ENCODE measurements around the gene KMT5B.

Gene KMT5B

DNA sequence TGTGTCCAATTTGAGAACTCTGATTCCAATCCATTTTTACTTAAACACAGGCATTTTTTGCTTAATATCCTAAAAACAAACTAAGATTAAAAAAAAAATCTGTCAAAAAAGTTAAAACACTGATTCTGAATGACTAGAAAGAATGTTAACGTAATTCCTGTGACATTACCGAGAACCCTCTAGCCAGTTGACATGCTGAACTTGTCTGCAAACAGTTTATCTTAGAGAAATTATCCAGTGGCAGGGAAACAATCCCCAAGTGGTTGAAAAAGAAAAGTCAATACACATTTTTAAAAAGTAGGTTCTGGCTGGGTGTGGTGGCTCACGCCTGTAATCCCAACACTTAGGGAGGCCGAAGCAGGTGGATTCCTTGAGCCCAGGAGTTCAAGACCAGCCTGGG lies 11.6 kb downstream of the KMT5B start:
- H3K27ac ChIP-seq (ENCODE audit: low read depth, low read length) = no peak overlapping the region
- H3K4me3 ChIP-seq (ENCODE audit: low read depth, low read length) = no peak overlapping the region
- no peaks in the 10 kb centered on the region for H3K27me3 ChIP-seq (ENCODE audit: insufficient read depth, low read length)
- H2AFZ ChIP-seq (ENCODE audit: low read length, unreplicated experiment) = no peak overlapping the region
- H3K79me2 ChIP-seq (ENCODE audit: control insufficient read depth, insufficient read depth, low read length, unreplicated experiment) = peaks cover 87% of the 10 kb centered on the region
- no peaks in the 10 kb centered on the region for H3K36me3 ChIP-seq (ENCODE audit: insufficient read depth, low read length)
- peaks cover 14% of the 10 kb centered on the region for H3K4me1 ChIP-seq (ENCODE audit: control insufficient read depth, insufficient read depth, low read length, unreplicated experiment)

DNA sequence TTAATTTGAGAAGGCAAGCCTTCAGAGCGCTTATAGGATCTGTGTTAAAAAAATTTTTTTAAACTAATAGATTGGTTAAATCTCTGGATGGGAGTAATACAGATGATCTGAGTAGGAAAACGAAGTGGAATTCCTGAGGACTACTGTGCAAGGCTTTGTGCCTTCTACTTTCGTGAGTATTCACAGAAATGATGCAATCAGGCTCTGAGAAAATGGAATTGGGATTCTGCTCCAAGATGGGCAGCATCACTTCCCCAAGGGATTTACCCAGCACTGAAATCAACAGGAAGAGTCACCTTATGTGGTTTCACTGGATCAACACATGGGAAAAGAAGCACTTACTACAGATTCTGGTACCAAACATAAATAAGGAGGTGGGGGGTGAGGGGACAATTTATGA lies 12.5 kb downstream of the KMT5B start:
- Histone ChIP-seq H3K36me3 (ENCODE audit: insufficient read depth, low read length) (no peaks in the 10 kb centered on the region), H3K4me3 (ENCODE audit: low read depth, low read length) (no peak overlapping the region), H3K4me1 (ENCODE audit: control insufficient read depth, insufficient read depth, low read length, unreplicated experiment) (peaks cover 14% of the 10 kb centered on the region), H3K27me3 (ENCODE audit: insufficient read depth, low read length) (no peaks in the 10 kb centered on the region), H3K79me2 (ENCODE audit: control insufficient read depth, insufficient read depth, low read length, unreplicated experiment) (peaks cover 84% of the 10 kb centered on the region), H2AFZ (ENCODE audit: low read length, unreplicated experiment) (no peak overlapping the region), H3K27ac (ENCODE audit: low read depth, low read length) (peak overlapping the region; percentile 21; the same call in 1 of the 2 replicates)

DNA sequence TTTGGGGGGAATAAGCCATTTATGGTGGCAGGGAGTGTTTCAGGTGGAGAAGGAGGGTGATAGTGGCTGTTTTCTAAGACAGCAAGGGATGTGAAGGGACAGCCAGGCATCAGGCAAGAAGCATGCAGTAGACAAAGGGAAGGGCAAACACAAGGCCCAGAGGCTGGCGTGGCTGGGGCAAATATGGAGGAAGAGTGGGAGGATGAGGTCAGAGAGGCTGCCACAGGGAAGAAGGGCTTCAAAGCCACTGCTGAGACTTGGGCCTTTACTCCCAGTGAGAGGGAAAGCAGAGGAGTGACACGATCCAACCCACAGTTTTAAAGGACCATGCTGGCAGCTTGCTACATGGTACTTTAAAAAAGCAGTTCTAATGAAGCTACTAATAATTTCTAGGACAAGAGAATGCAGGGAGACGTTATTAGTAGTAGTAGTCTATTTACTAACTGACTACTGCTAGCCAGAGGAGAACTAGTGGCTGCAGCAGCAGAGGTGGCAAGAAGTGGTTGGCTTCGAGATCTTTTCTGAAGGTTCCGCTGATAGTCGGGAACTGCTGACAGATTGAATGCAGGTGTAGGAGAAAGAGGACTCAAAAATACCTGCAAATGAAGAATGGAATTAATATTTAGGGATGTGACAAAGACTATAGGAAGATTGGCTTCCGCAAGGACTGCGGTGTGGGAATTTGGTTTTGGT lies 13.7 kb downstream of the KMT5B start:
- no peak overlapping the region for H3K27ac ChIP-seq (ENCODE audit: low read depth, low read length)
- H2AFZ ChIP-seq (ENCODE audit: low read length, unreplicated experiment) = no peak overlapping the region
- peaks cover 14% of the 10 kb centered on the region for H3K4me1 ChIP-seq (ENCODE audit: control insufficient read depth, insufficient read depth, low read length, unreplicated experiment)
- H3K4me3 ChIP-seq (ENCODE audit: low read depth, low read length) = no peak overlapping the region
- peaks cover 78% of the 10 kb centered on the region for H3K79me2 ChIP-seq (ENCODE audit: control insufficient read depth, insufficient read depth, low read length, unreplicated experiment)
- H3K27me3 ChIP-seq (ENCODE audit: insufficient read depth, low read length) = no peaks in the 10 kb centered on the region
- H3K36me3 ChIP-seq (ENCODE audit: insufficient read depth, low read length) = no peaks in the 10 kb centered on the region

DNA sequence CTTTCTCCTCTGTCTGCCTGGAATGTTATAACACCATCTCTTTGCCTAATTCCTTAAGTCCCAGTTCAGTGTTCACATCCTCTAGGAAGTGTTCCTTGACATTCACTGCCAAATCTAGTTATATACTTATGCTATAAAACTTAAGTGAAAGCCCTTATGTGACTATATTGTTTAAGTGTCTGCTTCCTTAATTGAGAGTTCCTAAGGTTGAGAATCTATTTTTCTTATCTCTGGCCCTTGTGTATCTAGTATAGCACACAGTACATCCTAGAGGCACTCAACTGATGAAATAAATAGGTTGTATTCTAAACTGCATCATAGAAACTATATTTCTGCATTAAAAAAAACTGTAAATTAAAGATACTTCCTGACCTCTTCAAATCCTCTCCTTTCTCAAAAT lies 16.9 kb downstream of the KMT5B start:
- no peak overlapping the region for H2AFZ ChIP-seq (ENCODE audit: low read length, unreplicated experiment)
- H3K79me2 ChIP-seq (ENCODE audit: control insufficient read depth, insufficient read depth, low read length, unreplicated experiment) = peaks cover 70% of the 10 kb centered on the region
- no peak overlapping the region for H3K27ac ChIP-seq (ENCODE audit: low read depth, low read length)
- H3K27me3 ChIP-seq (ENCODE audit: insufficient read depth, low read length) = no peaks in the 10 kb centered on the region
- peaks cover 14% of the 10 kb centered on the region for H3K4me1 ChIP-seq (ENCODE audit: control insufficient read depth, insufficient read depth, low read length, unreplicated experiment)
- H3K36me3 ChIP-seq (ENCODE audit: insufficient read depth, low read length) = no peaks in the 10 kb centered on the region
- H3K4me3 ChIP-seq (ENCODE audit: low read depth, low read length) = no peak overlapping the region

DNA sequence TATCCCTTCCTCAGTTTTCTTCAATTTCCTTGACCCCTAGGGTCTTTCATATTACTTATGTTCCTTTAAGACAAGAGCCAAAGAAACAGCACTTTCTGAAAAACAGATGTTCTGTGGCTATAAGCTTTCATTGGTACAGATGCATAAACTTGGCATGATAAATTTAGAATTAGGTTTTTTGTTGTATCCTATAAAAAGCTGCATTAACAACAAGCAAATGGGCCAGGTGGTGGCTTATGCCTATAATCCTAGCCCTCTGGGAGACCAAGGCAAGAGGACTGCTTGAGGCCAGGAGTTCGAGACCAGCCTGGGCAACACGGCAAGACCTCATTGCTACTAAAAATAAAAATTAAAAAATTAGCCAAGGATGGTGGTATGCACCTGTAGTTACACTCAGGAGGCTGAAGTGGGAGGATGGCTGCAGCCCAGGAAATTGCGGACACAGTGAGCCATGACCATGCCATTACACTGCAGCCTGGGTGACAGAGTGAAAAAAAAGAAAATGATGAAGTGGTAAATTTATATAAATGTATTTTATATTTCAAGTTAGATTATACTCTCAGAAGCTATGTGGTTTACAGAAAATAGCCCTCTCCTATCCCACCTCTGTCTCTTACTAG lies 18.3 kb downstream of the KMT5B start:
- Histone ChIP-seq H3K27ac (ENCODE audit: low read depth, low read length) (no peak overlapping the region), H3K27me3 (ENCODE audit: insufficient read depth, low read length) (no peaks in the 10 kb centered on the region), H3K4me3 (ENCODE audit: low read depth, low read length) (no peak overlapping the region), H3K36me3 (ENCODE audit: insufficient read depth, low read length) (no peaks in the 10 kb centered on the region), H3K79me2 (ENCODE audit: control insufficient read depth, insufficient read depth, low read length, unreplicated experiment) (peaks cover 61% of the 10 kb centered on the region), H2AFZ (ENCODE audit: low read length, unreplicated experiment) (no peak overlapping the region), H3K4me1 (ENCODE audit: control insufficient read depth, insufficient read depth, low read length, unreplicated experiment) (peaks cover 3% of the 10 kb centered on the region)

DNA sequence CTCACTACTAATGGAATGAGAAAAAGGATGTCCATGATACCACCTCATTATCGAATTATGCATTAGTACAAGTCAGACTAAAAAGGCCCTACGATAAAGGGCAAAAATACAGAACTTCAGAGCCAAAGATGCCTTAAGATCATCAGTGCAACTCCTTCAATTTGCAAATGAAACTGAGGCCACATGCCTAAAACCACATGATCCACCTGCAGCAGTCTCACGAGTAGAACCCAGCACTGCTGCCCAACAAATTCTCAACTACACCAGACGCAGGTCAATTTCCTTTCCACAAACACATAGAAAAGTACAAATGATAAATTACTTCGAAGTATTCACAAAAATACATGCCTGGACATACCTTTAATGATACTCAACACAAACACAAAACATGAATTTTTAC lies 20.1 kb downstream of the KMT5B start:
- no peaks in the 10 kb centered on the region for H3K36me3 ChIP-seq (ENCODE audit: insufficient read depth, low read length)

DNA sequence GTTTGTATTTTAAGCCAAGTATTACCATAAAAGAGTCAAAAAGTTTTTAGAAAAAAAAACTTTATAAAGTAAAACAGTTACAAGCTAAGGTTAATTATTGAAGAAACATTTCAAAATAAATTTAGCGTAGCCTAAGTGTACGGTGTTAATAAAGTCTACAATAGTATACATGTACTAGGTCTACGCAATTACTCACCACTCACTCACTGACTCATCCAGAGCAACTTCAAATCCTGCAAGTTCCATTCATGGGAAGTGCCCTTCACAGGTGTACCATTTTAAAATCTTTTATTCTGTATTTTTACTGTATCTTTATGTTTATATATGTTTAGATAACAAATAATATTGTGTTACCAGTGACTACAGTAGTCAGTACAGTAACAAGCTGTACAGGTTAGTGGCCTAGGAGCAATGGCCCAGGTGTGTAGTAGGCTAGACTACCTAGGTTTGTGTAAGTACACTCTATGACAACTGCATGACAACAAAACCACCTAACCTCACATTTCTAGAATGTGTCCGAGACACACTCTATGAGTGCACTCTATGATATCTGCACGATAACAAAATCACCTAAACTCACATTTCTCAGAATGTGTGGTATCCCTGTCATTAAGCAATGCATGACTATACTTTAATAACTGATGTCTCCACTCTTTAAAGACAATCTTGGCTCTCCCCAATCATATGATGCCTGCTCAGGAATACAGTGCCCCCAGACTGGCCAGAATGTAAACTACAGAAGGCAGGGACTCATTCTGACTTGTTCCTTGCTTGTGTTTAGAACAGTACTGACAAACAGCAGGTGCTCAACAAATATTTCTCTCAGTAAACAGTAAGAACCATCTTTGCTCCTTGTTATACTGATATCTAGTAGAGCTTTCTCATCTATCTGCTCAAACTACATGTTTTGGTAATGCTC lies 21.2 kb downstream of the KMT5B start:
- Histone ChIP-seq H2AFZ (ENCODE audit: low read length, unreplicated experiment) (no peak overlapping the region), H3K36me3 (ENCODE audit: insufficient read depth, low read length) (peaks cover 5% of the 10 kb centered on the region; the same call in 1 of the 2 replicates), H3K4me1 (ENCODE audit: control insufficient read depth, insufficient read depth, low read length, unreplicated experiment) (peaks cover 3% of the 10 kb centered on the region), H3K79me2 (ENCODE audit: control insufficient read depth, insufficient read depth, low read length, unreplicated experiment) (peaks cover 41% of the 10 kb centered on the region), H3K4me3 (ENCODE audit: low read depth, low read length) (no peak overlapping the region), H3K27ac (ENCODE audit: low read depth, low read length) (no peak overlapping the region), H3K27me3 (ENCODE audit: insufficient read depth, low read length) (no peaks in the 10 kb centered on the region)

More for the DNA sequence above, 20.1 kb downstream of the KMT5B start:
- no peak overlapping the region for H3K4me3 ChIP-seq (ENCODE audit: low read depth, low read length)
- H3K27me3 ChIP-seq (ENCODE audit: insufficient read depth, low read length) = no peaks in the 10 kb centered on the region
- H3K4me1 ChIP-seq (ENCODE audit: control insufficient read depth, insufficient read depth, low read length, unreplicated experiment) = peaks cover 3% of the 10 kb centered on the region
- H3K27ac ChIP-seq (ENCODE audit: low read depth, low read length) = no peak overlapping the region
- H2AFZ ChIP-seq (ENCODE audit: low read length, unreplicated experiment) = no peak overlapping the region
- peaks cover 52% of the 10 kb centered on the region for H3K79me2 ChIP-seq (ENCODE audit: control insufficient read depth, insufficient read depth, low read length, unreplicated experiment)

DNA sequence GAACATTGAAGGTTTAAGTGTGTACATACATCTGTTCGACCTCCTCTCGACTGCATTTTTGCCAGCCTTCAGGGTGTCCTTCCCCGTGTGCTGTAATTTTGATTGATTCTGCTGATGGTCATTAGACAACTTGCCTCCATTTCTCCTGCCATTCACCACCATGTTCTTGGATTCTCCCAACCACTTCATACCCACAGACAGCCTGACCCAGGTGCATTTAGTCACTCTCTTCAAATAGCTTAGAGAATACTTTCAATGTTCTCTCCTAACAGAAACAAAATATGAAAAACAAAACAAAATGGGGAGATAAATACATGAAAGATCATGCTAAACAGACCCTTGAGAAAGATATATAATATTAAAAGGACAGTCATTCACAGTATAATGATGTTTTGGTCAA lies 23.2 kb downstream of the KMT5B start:
- peaks cover 5% of the 10 kb centered on the region for H3K36me3 ChIP-seq (ENCODE audit: insufficient read depth, low read length)
- H2AFZ ChIP-seq (ENCODE audit: low read length, unreplicated experiment) = no peak overlapping the region
- H3K4me1 ChIP-seq (ENCODE audit: control insufficient read depth, insufficient read depth, low read length, unreplicated experiment) = peaks cover 3% of the 10 kb centered on the region
- H3K79me2 ChIP-seq (ENCODE audit: control insufficient read depth, insufficient read depth, low read length, unreplicated experiment) = peaks cover 29% of the 10 kb centered on the region
- no peak overlapping the region for H3K27ac ChIP-seq (ENCODE audit: low read depth, low read length)
- H3K4me3 ChIP-seq (ENCODE audit: low read depth, low read length) = no peak overlapping the region
- no peaks in the 10 kb centered on the region for H3K27me3 ChIP-seq (ENCODE audit: insufficient read depth, low read length)

DNA sequence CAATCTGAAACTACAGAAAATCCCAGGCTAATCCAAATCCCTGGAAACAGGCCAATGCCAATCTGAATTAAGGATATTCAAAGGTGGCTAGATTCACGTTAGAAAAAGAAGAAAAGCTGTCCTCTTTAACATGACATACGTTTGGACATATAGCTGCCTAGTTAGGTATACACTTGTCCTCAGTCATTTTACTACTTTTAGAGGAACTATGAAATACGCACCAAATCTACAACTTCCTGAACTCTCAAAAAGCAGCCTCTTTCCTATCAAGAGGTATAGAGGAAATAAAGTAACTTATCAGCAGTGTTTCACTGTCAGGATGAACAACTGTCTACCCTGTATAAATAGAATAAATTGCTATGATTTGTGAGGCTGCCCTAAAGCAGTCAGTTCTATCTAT lies 24.0 kb downstream of the KMT5B start:
- no peak overlapping the region for H3K27ac ChIP-seq (ENCODE audit: low read depth, low read length)
- H2AFZ ChIP-seq (ENCODE audit: low read length, unreplicated experiment) = no peak overlapping the region
- no peak overlapping the region for H3K4me3 ChIP-seq (ENCODE audit: low read depth, low read length)
- H3K27me3 ChIP-seq (ENCODE audit: insufficient read depth, low read length) = no peaks in the 10 kb centered on the region
- peaks cover 5% of the 10 kb centered on the region for H3K36me3 ChIP-seq (ENCODE audit: insufficient read depth, low read length)
- peaks cover 3% of the 10 kb centered on the region for H3K4me1 ChIP-seq (ENCODE audit: control insufficient read depth, insufficient read depth, low read length, unreplicated experiment)
- H3K79me2 ChIP-seq (ENCODE audit: control insufficient read depth, insufficient read depth, low read length, unreplicated experiment) = peaks cover 24% of the 10 kb centered on the region

DNA sequence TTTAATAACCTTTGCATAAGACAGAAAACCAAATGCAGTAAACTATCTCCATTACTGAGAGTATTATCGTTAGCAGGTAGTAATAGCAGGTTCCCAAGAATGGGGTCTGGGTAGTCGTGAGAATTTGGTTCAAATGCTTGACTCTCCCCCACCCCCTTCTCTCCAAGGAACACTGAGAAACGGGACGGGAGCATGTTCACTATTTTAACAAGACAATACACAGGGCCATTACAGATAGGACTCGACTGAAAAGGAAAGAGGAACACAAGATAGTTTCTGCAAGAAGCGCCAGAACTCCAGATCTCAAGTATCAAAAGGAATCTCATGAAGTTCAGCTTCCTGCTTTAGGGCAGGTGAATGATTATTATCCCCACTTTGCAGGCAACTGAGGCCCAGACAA lies 27.0 kb downstream of the KMT5B start:
- Histone ChIP-seq H3K4me3 (ENCODE audit: low read depth, low read length) (no peak overlapping the region), H3K79me2 (ENCODE audit: control insufficient read depth, insufficient read depth, low read length, unreplicated experiment) (peaks cover 8% of the 10 kb centered on the region), H3K27ac (ENCODE audit: low read depth, low read length) (no peak overlapping the region), H2AFZ (ENCODE audit: low read length, unreplicated experiment) (no peak overlapping the region), H3K36me3 (ENCODE audit: insufficient read depth, low read length) (peaks cover 5% of the 10 kb centered on the region), H3K27me3 (ENCODE audit: insufficient read depth, low read length) (no peaks in the 10 kb centered on the region), H3K4me1 (ENCODE audit: control insufficient read depth, insufficient read depth, low read length, unreplicated experiment) (no peaks in the 10 kb centered on the region)
